Esophagus squamous epithelium (tissue), 4 donors: Measurements from ENCODE around the gene TREX2.

ENCODE experiments used
- CTCF ChIP-seq, 6 experiments: fragments of 450-650 bp in 4 of 6; fragments of 200-600 bp in 2 of 6; sonication (generic) in 2 of 6; IDR thresholded peaks; one replicate each; pipeline ENCODE4 v1.5.1; 2016 to 2019; ENCODE audit warnings: antibody characterized with exemption in 6 of 6, mild to moderate bottlenecking in 4 of 6, moderate library complexity in 4 of 6
- POLR2A ChIP-seq, 4 donors: fragments of 450-650 bp; IDR thresholded peaks; one replicate each; pipeline ENCODE4 v1.6.1; 2017; ENCODE audit warnings: antibody characterized with exemption in 4 of 4, mild to moderate bottlenecking in 4 of 4, moderate library complexity in 3 of 4

GRCh38 chrX:153439977-153440376 is 5.9 kb downstream of the TREX2 start:
- no peak for TF ChIP-seq POLR2A (IDR thresholded peaks at IDR 0.05)
- TF ChIP-seq CTCF (IDR thresholded peaks at IDR 0.05), result no peak
